PC-3 (cell line): ENCODE measurements around the gene CISTR.

Experiments
- EZH2 ChIP-seq: fragments of 300-600 bp; sonication (generic); IDR thresholded peaks from one replicate; pipeline ENCODE4 v1.6.1; 2017; ENCODE audit warnings: antibody characterized with exemption, mild to moderate bottlenecking, low read length; ENCODE audit not compliant: unreplicated experiment
- TF ChIP-seq, protein P1 (sequence below): fragments of 300-600 bp; sonication (generic); conservative IDR thresholded peaks from 2 replicates; pipeline ENCODE4 v1.5.1; 2017; ENCODE audit warnings: antibody characterized with exemption, low read depth, mild to moderate bottlenecking, low read length

DNA sequence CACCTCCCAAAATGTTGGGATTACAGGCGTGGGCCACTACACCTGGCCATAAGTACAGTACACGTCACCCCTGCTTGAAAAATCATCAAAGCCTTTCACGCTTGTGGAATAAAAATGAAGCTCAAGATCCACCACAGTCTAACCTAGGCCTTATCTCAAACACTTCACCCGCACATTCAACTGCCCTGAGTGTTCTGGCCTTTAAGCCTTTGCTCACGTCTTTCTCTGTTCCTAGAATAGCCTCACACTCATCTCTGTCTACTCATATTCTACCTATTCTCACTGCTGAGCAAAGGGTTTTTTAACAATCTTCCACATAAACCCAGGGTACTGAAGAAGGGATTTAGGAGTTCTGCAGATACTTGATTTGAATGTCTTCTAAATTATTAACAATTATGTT lies 34.5 kb downstream of the CISTR start:
- no peak for TF ChIP-seq EZH2
- TF ChIP-seq, protein P1, sequence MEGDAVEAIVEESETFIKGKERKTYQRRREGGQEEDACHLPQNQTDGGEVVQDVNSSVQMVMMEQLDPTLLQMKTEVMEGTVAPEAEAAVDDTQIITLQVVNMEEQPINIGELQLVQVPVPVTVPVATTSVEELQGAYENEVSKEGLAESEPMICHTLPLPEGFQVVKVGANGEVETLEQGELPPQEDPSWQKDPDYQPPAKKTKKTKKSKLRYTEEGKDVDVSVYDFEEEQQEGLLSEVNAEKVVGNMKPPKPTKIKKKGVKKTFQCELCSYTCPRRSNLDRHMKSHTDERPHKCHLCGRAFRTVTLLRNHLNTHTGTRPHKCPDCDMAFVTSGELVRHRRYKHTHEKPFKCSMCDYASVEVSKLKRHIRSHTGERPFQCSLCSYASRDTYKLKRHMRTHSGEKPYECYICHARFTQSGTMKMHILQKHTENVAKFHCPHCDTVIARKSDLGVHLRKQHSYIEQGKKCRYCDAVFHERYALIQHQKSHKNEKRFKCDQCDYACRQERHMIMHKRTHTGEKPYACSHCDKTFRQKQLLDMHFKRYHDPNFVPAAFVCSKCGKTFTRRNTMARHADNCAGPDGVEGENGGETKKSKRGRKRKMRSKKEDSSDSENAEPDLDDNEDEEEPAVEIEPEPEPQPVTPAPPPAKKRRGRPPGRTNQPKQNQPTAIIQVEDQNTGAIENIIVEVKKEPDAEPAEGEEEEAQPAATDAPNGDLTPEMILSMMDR = no peak
